HEK293T (cell line): ENCODE results near the gene ICA1.

Experiments used
- CTCF ChIA-PET: fragments of 350-600 bp; formaldehyde crosslinking; extraction: SDS; loops from one replicate; lab custom pipeline; 2021; ENCODE audit warnings: antibody characterized with exemption, inconsistent platforms; lab: Yijun Ruan, JAX
- POLR2A ChIA-PET: fragments of 350-600 bp; formaldehyde crosslinking; extraction: SDS; loops from one replicate; lab custom pipeline; 2020; ENCODE audit warnings: antibody characterized with exemption, inconsistent platforms; lab: Yijun Ruan, JAX
- DNase-seq: peaks from one replicate; pipeline ENCODE4 v3.0.0; 2012; ENCODE audit warnings: mixed read lengths; ENCODE audit errors: extremely low spot score
- ARNT ChIP-seq: fragments of 450-650 bp; IDR thresholded peaks from 2 replicates; pipeline ENCODE4 v1.6.1; 2017; ENCODE audit warnings: mild to moderate bottlenecking
- BHLHE40 ChIP-seq: fragments of 450-650 bp; IDR thresholded peaks from 2 replicates; pipeline ENCODE4 v1.6.1; 2016; ENCODE audit warnings: mild to moderate bottlenecking, moderate library complexity, borderline replicate concordance
- CTBP1 ChIP-seq: fragments of 450-650 bp; IDR thresholded peaks from 2 replicates; pipeline ENCODE4 v1.6.1; 2016; ENCODE audit warnings: borderline replicate concordance
- ELF4 ChIP-seq: fragments of 450-650 bp; IDR thresholded peaks from 2 replicates; pipeline ENCODE4 v1.6.1; 2017; ENCODE audit warnings: antibody characterized with exemption
- FOXA1 ChIP-seq: fragments of 450-650 bp; IDR thresholded peaks from 2 replicates; pipeline ENCODE4 v1.6.1; 2016; ENCODE audit warnings: mild to moderate bottlenecking
- FOXK2 ChIP-seq: fragments of 450-650 bp; IDR thresholded peaks from 2 replicates; pipeline ENCODE4 v1.6.1; 2016; ENCODE audit warnings: mild to moderate bottlenecking
- FOXM1 ChIP-seq: fragments of 450-650 bp; IDR thresholded peaks from 2 replicates; pipeline ENCODE4 v1.6.1; 2017; ENCODE audit warnings: mild to moderate bottlenecking, borderline replicate concordance
- HDGF ChIP-seq: fragments of 450-650 bp; IDR thresholded peaks from 2 replicates; pipeline ENCODE4 v1.6.1; 2017; ENCODE audit warnings: antibody characterized with exemption, borderline replicate concordance
- L3MBTL2 ChIP-seq: fragments of 450-650 bp; conservative IDR thresholded peaks from 2 replicates; pipeline ENCODE4 v1.6.1; 2016; ENCODE audit warnings: mild to moderate bottlenecking
- LEF1 ChIP-seq: fragments of 450-650 bp; IDR thresholded peaks from 2 replicates; pipeline ENCODE4 v1.6.1; 2017; ENCODE audit warnings: mild to moderate bottlenecking, borderline replicate concordance
- NFRKB ChIP-seq: fragments of 450-650 bp; IDR thresholded peaks from 2 replicates; pipeline ENCODE4 v1.6.1; 2016; ENCODE audit warnings: mild to moderate bottlenecking, moderate library complexity
- PKNOX1 ChIP-seq: fragments of 450-650 bp; IDR thresholded peaks from 2 replicates; pipeline ENCODE4 v1.6.1; 2016
- SP1 ChIP-seq: fragments of 450-650 bp; IDR thresholded peaks from 2 replicates; pipeline ENCODE4 v1.6.1; 2017
- SUZ12 ChIP-seq: fragments of 450-650 bp; IDR thresholded peaks from 2 replicates; pipeline ENCODE4 v1.6.1; 2016; ENCODE audit warnings: mild to moderate bottlenecking
- TARDBP ChIP-seq: fragments of 450-650 bp; IDR thresholded peaks from 2 replicates; pipeline ENCODE4 v1.6.1; 2016
- ZNF384 ChIP-seq: fragments of 450-650 bp; IDR thresholded peaks from 2 replicates; pipeline ENCODE4 v1.6.1; 2016

The ICA1 gene

GRCh38 chr7:8114175-8114574 is 147.8 kb downstream of the ICA1 start:
- POLR2A ChIA-PET: no interaction called here
- no peak for DNase-seq
- CTCF ChIA-PET: no interaction called here
- no peak for TF ChIP-seq FOXM1

GRCh38 chr7:8113184-8113583 is 148.8 kb downstream of the ICA1 start:
- ChIA-PET POLR2A (no interaction called here), CTCF (no interaction called here)
- no peak for TF ChIP-seq HDGF
- no peak for TF ChIP-seq ARNT
- TF ChIP-seq FOXK2: no peak
- DNase-seq: no peak

GRCh38 chr7:8112685-8113084 is 149.3 kb downstream of the ICA1 start:
- no peak for DNase-seq
- ChIA-PET CTCF (no interaction called here), POLR2A (no interaction called here)
- no peak for TF ChIP-seq CTBP1
- TF ChIP-seq FOXA1: no peak
- TF ChIP-seq SUZ12: no peak
- no peak for TF ChIP-seq BHLHE40
- TF ChIP-seq L3MBTL2: no peak
- no peak for TF ChIP-seq TARDBP
- TF ChIP-seq ARNT: no peak
- no peak for TF ChIP-seq FOXM1
- TF ChIP-seq ELF4: no peak
- TF ChIP-seq SP1: no peak
- no peak for TF ChIP-seq PKNOX1
- no peak for TF ChIP-seq ZNF384
- TF ChIP-seq FOXK2: no peak
- TF ChIP-seq HDGF: no peak
- no peak for TF ChIP-seq LEF1
- no peak for TF ChIP-seq NFRKB

GRCh38 chr7:8111282-8111960 is 150.5 kb downstream of the ICA1 start:
- TF ChIP-seq TARDBP (no peak), PKNOX1 (no peak), FOXK2 (no peak), HDGF (no peak), NFRKB (no peak), ZNF384 (no peak), CTBP1 (no peak), SUZ12 (no peak), ARNT (no peak), LEF1 (no peak), L3MBTL2 (no peak), FOXM1 (no peak), FOXA1 (no peak), SP1 (no peak), ELF4 (no peak), BHLHE40 (no peak)
- ChIA-PET CTCF (no interaction called here), POLR2A (no interaction called here)
- DNase-seq: no peak

- no peak for DNase-seq
- POLR2A ChIA-PET: no interaction called here
These were observed 152.6 kb downstream of the ICA1 start for GRCh38 chr7:8109196-8110022.

More at GRCh38 chr7:8109196-8110022, 152.6 kb downstream of the ICA1 start:
- CTCF ChIA-PET: no interaction called here
- no peak for TF ChIP-seq TARDBP
- no peak for TF ChIP-seq BHLHE40
- no peak for TF ChIP-seq FOXA1
- no peak for TF ChIP-seq FOXM1
- TF ChIP-seq ARNT: no peak
- TF ChIP-seq FOXK2: no peak
- no peak for TF ChIP-seq HDGF
- TF ChIP-seq ZNF384: no peak
- no peak for TF ChIP-seq SUZ12
- no peak for TF ChIP-seq PKNOX1
- no peak for TF ChIP-seq ELF4
- no peak for TF ChIP-seq NFRKB
- no peak for TF ChIP-seq SP1
- no peak for TF ChIP-seq L3MBTL2
- no peak for TF ChIP-seq LEF1
- no peak for TF ChIP-seq CTBP1
